HG03159 (cell line): ENCODE data around the gene PLB1.

Source experiments
- ATAC-seq: cut with Tn5 transposase; IDR thresholded peaks from one replicate; pipeline ENCODE4 v1.9.1; 2021; ENCODE audit warnings: mild to moderate bottlenecking, moderate library complexity; ENCODE audit not compliant: unreplicated experiment

Gene PLB1, protein sequence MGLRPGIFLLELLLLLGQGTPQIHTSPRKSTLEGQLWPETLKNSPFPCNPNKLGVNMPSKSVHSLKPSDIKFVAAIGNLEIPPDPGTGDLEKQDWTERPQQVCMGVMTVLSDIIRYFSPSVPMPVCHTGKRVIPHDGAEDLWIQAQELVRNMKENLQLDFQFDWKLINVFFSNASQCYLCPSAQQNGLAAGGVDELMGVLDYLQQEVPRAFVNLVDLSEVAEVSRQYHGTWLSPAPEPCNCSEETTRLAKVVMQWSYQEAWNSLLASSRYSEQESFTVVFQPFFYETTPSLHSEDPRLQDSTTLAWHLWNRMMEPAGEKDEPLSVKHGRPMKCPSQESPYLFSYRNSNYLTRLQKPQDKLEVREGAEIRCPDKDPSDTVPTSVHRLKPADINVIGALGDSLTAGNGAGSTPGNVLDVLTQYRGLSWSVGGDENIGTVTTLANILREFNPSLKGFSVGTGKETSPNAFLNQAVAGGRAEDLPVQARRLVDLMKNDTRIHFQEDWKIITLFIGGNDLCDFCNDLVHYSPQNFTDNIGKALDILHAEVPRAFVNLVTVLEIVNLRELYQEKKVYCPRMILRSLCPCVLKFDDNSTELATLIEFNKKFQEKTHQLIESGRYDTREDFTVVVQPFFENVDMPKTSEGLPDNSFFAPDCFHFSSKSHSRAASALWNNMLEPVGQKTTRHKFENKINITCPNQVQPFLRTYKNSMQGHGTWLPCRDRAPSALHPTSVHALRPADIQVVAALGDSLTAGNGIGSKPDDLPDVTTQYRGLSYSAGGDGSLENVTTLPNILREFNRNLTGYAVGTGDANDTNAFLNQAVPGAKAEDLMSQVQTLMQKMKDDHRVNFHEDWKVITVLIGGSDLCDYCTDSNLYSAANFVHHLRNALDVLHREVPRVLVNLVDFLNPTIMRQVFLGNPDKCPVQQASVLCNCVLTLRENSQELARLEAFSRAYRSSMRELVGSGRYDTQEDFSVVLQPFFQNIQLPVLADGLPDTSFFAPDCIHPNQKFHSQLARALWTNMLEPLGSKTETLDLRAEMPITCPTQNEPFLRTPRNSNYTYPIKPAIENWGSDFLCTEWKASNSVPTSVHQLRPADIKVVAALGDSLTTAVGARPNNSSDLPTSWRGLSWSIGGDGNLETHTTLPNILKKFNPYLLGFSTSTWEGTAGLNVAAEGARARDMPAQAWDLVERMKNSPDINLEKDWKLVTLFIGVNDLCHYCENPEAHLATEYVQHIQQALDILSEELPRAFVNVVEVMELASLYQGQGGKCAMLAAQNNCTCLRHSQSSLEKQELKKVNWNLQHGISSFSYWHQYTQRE (N-terminal part only)

DNA sequence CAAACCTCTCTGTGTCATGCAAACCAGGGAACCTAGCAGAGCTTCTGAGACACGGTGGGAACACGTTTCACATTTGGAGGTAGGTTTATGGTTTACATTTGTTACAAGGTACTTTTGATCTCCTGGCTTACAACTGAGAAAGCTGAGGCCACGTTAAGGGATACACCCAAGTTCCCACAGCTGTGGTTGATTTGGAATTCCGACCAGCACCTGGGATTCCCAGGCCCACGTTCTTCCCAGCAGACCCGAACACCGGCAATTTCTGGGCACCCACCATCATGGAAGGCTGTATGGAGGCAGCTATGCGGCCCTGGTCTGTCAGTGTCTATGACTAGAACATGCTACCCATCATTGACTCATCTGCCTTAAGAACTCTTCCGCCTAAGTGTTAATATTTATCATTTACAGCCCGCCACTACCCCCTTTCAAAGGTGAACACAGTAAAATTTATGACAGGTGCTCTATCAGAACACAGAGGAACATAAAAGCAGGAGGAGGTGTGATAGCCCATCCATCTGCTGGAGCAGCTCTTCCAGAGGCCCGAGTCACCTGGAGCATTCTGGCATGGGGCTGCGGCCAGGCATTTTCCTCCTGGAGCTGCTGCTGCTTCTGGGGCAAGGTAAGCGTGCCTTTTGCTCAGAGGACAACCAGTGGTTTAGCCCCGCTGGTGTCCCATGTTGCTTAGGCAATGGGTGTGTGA, at the start of gene PLB1:
Gene PLB1 (plus strand): TSS at position 510 of the 700 bp plus-strand sequence. CDS start 55 bp downstream, at position 565.
- no peak for ATAC-seq

DNA sequence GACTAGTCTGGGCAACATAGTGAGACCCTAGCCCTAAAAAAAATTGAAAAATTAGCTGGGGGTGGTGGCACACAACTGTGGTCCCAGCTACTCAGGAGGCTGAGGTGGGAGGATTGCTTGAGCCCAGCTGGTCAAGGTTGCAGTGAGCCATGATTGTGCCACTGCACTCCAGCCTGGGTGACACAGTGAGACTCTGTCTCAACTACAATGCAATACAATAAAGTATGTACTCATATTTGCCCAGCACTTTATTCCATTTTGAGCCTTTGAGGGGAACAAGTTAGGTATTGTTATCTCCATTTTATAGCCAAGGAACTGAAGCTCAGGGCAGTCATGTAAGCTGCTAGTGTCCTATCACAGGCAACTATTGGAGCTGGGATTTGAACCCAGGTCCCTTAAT, 49.3 kb upstream of the PLB1 start:
- no peak for ATAC-seq

DNA sequence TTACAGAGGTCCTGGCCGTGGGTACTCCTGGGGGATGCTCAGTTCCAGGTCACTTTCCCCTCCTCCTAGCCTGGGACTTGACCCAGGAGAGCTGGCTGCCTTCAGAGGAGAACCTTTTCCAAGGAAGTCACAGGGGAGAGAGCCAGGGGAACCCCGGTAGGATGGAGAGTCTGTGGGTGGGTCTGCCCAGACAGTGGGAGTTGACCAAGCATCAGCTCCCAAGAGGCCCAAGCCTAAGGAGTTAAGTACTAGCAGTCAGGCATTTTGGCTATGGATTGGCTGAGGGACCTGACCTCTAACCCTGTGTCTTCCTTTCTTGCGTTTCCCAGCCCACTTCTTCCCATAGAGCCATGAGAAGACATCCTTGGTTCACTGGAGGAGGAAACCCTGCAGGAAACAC, 48.8 kb upstream of the PLB1 start:
- ATAC-seq = no peak

DNA sequence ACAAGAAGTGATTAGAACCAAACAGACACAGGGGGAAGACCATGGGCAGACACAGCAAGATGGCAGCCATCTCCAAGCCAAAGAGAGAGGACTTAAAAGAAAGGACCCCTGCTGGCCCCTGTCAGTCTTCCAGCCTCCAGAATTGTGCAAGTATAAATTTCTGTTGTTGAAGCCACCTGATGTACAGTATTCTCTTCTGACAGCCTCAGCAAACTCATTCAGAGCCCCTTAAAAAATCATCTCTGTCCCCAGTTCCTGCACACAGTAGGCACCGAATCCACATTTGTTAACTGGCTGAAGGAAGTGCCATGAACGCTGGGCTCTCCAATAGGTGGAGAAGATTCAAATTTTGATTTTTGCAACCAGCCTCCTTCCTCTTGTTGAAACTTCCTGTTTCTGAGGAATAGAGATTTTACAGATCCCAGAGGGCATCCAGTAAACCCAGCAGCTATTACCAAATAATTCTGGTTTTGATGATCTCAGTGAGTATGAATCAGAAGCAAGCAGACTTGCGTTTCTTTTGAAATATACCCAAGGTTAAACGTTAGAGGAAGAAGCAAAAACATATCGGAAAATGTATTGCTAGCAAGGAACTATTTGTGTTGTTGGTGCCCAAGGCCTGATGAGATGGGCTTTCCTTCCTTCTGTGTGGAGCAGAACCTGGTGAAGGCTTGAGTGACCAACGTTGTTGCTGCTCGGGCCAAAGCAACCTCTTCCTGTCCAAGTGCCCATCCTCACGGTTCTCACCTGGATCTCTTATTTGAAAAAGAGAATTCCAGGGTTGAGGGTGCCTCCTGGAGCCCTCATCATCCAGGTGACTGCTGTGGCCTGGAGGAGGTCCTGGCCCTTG, 47.7 kb upstream of the PLB1 start:
- no peak for ATAC-seq

DNA sequence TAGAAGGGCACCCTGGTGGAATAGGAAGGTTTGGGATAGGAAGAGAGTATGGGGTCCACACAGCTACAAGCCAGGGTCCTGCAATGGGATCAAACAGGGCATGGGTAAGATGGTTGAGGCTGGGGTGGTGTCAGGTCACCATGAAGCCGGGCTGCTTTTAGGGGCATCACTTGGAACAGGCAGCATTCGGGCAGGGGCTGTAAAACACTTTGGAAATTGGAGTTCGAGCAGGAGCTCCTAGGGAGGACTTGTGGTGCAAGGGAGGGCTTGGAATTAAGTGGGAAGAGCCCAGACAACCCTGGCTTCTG, 47.1 kb upstream of the PLB1 start:
- no peak for ATAC-seq

DNA sequence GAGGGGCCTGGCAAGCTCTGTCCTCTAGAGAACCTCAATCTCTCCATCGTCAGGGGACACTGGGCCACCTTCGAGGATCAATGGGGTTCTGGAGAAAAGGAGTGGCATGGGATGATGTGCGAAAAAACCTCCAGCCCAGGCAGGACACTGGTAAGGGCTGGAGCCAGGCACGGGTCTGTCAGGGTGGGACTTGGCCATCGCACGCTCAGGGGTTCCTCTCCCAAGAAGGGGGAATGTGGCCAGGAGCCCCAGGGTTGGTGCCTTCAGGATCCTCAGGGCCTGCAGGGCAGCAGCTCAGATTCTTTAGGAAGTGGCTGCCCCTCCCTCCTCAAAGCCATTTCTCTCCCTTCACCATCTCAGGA, 46.8 kb upstream of the PLB1 start:
- ATAC-seq = no peak

DNA sequence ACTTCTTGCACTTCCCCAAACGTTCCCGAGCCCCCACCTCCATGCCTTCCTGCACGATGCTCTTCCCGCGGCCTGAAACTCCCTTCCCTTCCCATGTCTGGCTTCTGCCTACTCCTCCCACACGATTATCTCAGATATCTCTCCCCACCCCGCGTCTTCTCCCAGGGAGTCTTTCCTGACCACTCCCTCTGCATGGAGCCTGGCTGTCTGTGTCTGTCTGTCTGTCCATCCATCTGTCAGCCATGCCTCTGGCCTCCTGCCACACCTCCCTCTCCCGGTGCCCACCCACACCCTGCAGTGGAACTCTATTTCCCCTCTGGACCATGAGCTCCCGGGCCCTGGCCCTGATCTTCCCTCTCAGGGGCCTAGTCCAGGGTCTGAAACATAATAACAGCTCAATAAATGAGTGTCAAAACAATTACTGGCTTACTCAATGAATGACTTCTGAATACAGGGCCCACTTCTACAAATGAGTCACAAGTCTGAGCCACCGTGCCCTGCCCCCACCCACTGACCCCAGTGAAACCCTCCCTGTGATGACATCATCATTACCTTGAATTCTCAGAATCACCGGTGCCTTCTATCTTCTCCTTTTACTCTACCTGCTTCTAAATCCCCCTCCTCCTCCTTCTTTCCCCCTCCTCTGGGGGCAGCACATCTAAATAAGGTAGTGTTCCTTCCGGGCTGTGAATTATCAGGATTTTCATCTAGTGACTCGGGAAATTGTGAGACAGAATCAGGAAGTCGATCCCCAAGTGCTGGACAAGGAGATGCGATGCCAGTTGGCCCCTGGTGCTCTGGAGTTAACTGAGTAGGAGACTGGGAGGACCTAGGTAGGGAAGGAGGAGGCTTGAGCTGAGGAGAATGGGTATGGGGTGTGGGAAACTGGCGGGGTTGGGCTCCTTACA, 46.1 kb upstream of the PLB1 start:
- no peak for ATAC-seq

DNA sequence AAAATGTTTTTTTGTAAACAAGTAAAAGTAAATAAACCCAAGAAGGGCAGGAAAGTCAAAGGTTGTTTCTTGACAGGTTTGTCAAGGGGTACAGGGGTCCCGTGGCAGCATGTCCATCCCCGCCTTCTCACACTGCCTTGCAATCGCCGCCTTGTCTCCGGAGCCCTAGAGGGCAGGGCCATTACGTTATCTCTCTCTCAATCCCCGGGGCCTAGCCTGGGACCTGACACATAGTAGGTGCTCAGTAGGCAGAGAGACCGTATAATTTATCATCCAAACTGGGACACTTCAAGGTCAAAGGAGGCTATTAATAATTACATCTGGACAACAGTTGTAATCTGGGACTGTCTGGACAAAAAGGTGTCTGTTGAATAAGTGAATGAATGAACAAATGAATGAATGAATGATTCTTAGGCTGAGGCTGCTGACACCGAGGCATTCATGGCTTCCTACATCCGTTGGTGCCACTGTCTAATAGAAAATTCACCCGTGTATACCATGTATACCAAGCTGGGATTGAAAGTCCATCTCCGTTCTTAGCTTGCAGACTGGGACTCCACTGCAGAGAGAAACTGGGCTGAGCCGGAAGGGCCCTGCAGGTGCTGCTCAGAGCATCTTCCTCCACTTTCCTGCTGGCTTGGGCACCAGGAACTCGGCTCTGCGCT, 44.8 kb upstream of the PLB1 start:
- ATAC-seq = no peak

DNA sequence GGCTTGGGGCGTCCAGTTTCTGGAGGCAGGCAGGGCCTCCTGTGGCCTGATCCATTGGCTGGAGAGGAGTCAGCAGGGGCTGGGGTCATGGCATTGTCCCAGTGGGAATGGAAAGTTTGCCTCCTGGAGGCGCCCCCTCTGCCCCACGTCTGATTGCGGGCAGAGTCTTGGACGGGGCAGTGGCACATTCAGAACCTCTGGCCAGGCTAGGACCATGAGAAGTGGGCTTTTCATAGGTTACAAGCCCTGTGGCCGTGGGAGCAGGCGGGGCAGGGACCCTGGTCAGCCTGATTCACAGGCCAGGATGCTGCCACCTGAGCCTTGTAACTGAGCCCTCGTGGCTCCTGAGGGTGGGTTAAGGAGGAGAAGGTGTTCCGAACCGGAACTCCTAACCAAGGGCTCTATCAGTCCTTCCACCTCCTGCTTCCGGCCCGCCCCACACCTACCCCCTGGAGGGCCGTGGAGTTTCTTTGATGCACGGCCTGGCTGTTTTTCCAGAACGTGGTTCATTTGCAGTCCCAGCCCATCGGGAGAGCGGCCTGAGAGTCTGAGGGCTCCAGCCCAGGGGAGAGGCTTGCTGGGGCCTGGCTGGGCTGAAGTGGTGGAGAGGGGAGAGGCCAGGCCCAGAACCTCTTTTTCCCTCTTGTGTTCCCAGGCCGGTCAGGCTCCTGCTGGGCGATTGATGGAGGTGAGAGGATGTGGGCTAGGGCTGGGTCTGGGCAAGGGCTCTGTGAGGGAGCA, 43.9 kb upstream of the PLB1 start:
- no peak for ATAC-seq

DNA sequence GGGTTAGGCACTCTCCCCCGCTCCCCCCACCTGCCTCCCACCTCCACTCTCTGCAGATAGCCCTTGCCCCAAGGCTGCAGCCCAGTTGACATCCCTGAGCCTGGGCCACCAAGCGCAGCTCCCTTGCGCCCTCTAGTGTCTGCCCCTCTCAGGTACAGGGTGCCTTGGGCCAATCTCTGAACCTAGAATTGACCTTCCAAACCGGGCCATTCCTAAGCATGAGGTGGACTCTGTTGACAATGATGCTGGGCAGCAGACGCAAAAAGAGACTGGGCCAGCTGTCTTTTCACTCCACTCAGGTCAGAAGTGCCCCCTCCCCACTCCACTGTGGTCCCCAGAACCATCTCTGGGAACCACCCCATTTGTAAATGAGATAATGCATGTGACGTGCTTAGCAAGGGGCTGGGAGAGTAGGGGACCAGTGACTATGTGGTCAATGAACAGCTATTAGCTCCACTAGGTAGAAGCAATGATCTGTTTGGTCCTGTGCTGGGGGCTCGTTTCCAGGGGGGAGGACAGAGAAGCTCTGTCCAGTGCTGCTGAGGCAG, 43.3 kb upstream of the PLB1 start:
- no peak for ATAC-seq

DNA sequence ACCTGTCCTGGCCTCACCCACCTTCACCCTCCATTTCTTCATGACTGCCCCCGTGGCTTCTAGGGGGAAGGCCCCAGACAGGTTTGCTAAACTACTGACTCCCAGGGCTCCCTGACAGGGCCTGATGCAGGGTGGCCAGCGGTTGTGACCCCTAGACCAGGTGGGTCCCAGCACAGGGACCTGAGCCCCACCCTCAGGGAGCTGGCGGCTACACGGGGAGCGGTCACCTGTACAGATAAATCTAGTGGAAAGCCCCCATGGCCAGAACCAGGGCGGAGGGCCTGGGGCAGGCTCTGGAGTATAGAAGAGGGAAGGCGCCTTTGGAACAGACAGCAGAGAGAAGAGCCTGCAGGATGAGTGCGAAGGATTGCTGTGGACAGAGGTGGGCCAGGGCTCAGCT, 42.5 kb upstream of the PLB1 start:
- no peak for ATAC-seq

DNA sequence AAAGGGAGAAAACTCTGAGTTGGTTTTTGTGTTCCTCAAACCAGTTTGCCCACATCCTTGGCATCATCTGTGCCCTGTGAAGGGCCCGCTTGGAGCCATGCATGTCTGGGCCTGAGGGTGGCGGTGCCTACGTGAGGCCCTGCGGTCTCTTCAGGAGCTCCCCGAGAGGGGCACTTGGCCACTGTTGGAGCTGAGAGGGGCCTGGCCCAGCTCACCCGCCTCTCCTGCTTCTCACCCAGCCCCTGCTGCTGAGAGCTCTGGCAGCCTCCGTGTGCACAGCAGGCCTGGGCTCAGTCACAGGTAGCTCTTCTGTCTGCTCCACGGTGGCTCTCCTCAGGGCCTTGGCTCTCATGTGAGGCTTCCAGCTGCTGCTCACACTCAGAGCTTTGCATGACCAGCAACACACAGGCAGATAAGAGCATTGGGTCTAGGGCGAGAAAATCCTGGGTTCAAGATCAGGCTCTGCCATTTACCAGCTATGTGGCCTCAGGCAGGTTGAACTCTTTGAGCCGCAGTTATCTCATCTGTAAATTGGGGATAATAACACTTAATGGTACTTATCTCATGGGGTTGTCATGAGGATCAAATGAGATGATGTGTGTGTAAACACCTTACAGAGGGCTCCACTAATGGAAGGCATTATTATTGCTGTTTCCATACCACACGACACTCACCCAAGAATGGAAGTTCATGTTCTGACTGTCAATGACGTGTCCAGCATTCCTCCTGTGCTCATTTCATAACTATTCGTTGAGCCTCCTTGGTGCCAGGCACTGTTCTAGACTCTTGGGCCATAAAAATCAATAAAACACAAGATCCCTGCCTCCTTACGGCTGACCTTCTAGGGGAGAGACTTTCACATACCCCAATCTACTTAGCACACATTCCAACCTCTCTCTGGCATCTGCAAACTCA, 41.6 kb upstream of the PLB1 start:
- ATAC-seq = no peak

DNA sequence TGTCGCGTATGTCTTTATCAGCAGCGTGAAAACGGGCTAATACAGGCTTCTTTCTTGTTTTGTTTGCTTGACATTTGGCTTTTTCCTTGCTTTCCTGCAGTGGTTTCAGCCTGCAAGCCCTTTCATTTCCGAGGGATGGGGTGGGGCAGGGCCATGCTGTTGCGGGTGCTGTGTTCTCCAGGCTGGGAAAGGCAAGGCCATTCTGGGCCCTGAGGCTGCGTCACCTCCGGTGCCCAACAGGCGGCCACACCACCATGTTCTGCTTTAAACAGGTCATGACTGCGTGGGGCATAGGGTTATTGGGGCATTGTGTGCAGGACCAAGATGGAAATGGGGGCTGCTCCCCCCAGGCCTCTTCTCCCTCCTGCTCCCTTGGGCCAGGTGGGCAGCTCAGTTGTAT, 38.6 kb upstream of the PLB1 start:
- ATAC-seq = no peak

DNA sequence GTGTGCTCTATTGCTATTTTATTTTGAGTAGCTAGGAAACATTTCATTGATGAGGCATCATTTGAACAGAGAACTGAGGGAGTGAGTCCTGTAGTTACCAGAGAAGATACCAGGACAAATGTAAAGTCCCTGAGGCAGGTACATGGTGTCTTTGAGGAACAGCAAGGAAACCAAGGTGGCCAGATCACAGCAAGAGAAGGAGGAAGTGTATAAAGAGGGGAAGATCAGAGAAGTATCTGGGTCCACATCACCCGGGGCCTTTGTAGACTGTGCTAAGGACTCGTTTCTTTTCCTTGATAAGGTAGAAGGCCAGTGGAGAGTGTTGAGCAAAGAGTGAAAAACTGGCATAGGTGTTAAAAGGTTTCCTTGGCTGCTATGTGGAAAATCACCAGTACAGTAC, 34.8 kb upstream of the PLB1 start:
- no peak for ATAC-seq

DNA sequence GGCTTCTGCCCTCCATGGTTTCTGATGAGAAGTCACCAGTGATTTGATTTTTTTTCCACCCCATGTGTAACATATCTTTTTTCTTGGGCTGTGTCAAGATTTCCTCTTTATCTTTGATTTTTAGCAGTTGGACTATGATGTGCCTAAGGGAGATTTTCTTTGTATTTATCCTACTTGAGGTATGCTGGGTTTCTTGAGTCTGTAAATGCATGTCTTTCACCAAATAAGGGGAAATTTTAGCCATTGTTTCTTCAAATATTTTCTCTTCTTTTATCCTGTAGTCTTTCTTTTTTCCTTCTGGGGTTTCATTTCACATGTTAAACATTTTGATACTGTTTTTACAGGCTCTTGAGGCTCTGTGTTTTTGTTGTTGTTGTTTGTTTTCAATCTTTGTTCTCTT, 33.7 kb upstream of the PLB1 start:
- ATAC-seq = no peak

DNA sequence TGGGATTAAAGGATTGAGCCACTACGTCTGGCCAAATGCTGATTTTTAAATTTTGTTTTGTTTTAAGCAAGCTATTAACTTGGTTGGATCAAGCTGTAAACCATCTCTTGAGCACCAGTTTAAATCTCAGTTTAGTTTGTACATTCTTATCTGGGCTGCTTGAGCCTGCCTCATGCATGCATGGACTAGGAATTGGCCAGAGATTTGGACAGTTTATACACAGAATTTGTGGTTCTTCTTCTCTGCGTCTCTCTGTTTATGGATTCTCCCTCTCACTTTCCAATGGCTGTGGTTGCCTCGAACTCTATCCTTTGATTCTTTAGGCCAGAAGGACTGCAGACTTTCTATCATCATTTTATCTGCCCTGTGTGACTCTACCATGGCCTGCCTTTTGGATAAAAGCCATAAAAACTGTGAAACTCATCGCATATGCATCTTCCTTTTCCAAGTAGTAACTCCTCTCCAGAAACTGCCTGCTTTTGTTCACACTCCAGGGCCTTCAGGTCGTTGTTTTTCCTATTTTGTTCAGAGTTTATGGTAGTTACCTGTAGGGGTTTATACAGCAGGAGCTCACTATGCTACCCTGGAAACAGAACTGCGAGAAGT, 32.5 kb upstream of the PLB1 start:
- ATAC-seq = no peak
